ENCODE measurements around the gene MYO15A.
"Not testable (repeated sequence)": the region's sequence is repeated elsewhere in the genome, so short reads cannot be mapped to it uniquely, and the experiment has no call there.

MYO15A gene

DNA sequence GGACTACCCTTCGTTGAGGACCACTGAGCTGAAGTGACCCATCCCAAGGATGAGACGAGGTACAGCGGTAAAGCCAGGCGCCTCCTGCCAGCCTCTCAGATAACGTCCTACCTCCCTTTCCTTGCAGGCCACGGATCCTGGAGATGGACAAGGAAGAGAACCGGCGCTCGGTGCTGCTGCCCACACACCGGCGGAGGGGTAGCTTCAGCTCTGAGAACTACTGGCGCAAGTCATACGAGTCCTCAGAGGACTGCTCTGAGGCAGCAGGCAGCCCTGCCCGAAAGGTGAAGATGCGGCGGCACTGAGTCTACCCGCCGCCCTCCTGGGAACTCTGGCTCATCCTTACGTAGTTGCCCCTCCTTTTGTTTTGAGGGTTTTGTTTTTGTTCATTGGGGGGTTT, 99.5 kb downstream of the MYO15A start:
- Histone ChIP-seq H3K4me1 (ENCODE audit: control insufficient read depth, low read depth, low read length) (no peaks in the 10 kb centered on the region), H3K27me3 (ENCODE audit: control insufficient read depth, insufficient read depth, low read length) (no peaks in the 10 kb centered on the region), H3K9ac (ENCODE audit: low read length) (no peak overlapping the region), H3K36me3 (ENCODE audit: control insufficient read depth, low read depth, low read length) (peaks cover 43% of the 10 kb centered on the region), H3K27ac (ENCODE audit: low read length) (no peak overlapping the region), H3K4me3 (ENCODE audit: low read length) (no peak overlapping the region), H3K9me3 (ENCODE audit: control insufficient read depth, low read depth, low read length) (no peaks in the 10 kb centered on the region)

GRCh38 chr17:18213666-18214270, 105.2 kb downstream of the MYO15A start:
- peaks cover 18% of the 10 kb centered on the region for H3K36me3 ChIP-seq (ENCODE audit: control insufficient read depth, low read depth, low read length)
- no peak overlapping the region for H3K27ac ChIP-seq (ENCODE audit: low read length)
- no peaks in the 10 kb centered on the region for H3K9me3 ChIP-seq (ENCODE audit: control insufficient read depth, low read depth, low read length)
- no peaks in the 10 kb centered on the region for H3K4me1 ChIP-seq (ENCODE audit: control insufficient read depth, low read depth, low read length)
- no peak overlapping the region for H3K4me3 ChIP-seq (ENCODE audit: low read length)
- H3K27me3 ChIP-seq (ENCODE audit: control insufficient read depth, insufficient read depth, low read length), result no peaks in the 10 kb centered on the region
- no peak overlapping the region for H3K9ac ChIP-seq (ENCODE audit: low read length)

- not testable (repeated sequence) for H3K4me3 ChIP-seq (ENCODE audit: low read length); H3K9me3 ChIP-seq (ENCODE audit: control insufficient read depth, low read depth, low read length); H3K9ac ChIP-seq (ENCODE audit: low read length)
These were observed 108.3 kb downstream of the MYO15A start for GRCh38 chr17:18216906-18217305.

GRCh38 chr17:18217412-18218015, 109.0 kb downstream of the MYO15A start:
- no peak overlapping the region for H3K27ac ChIP-seq (ENCODE audit: low read length)
- no peaks in the 10 kb centered on the region for H3K9me3 ChIP-seq (ENCODE audit: control insufficient read depth, low read depth, low read length)
- no peaks in the 10 kb centered on the region for H3K4me1 ChIP-seq (ENCODE audit: control insufficient read depth, low read depth, low read length)
- no peaks in the 10 kb centered on the region for H3K36me3 ChIP-seq (ENCODE audit: control insufficient read depth, low read depth, low read length)
- H3K27me3 ChIP-seq (ENCODE audit: control insufficient read depth, insufficient read depth, low read length), result no peaks in the 10 kb centered on the region
- no peak overlapping the region for H3K9ac ChIP-seq (ENCODE audit: low read length)
- H3K4me3 ChIP-seq (ENCODE audit: low read length), result no peak overlapping the region

More at GRCh38 chr17:18216906-18217305, 108.3 kb downstream of the MYO15A start:
- not testable (repeated sequence) for H3K36me3 ChIP-seq (ENCODE audit: control insufficient read depth, low read depth, low read length); H3K4me1 ChIP-seq (ENCODE audit: control insufficient read depth, low read depth, low read length); H3K27me3 ChIP-seq (ENCODE audit: control insufficient read depth, insufficient read depth, low read length); H3K27ac ChIP-seq (ENCODE audit: low read length)

GRCh38 chr17:18218756-18219415, 110.3 kb downstream of the MYO15A start:
- Histone ChIP-seq H3K4me3 (ENCODE audit: low read length) (no peak overlapping the region), H3K36me3 (ENCODE audit: control insufficient read depth, low read depth, low read length) (no peaks in the 10 kb centered on the region), H3K27me3 (ENCODE audit: control insufficient read depth, insufficient read depth, low read length) (no peaks in the 10 kb centered on the region), H3K27ac (ENCODE audit: low read length) (no peak overlapping the region), H3K9me3 (ENCODE audit: control insufficient read depth, low read depth, low read length) (no peaks in the 10 kb centered on the region), H3K9ac (ENCODE audit: low read length) (no peak overlapping the region), H3K4me1 (ENCODE audit: control insufficient read depth, low read depth, low read length) (no peaks in the 10 kb centered on the region)

DNA sequence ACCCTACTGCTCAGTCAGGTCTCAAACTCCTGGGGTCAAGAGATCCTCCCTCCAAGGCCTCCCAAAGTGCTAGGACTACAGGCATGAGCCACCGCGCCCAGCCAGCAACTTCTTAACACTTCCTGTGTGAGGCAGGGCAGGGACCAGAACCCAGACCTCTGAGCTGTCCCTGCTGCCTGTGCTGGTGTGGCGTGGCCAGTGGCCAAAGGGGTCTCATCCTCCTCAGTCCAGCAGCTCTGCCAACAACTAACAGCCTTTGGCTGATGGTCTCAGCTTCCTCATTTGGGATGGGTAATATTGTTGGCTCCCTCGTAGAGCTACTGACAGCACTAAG, 115.5 kb downstream of the MYO15A start:
- Histone ChIP-seq H3K9me3 (ENCODE audit: control insufficient read depth, low read depth, low read length) (no peaks in the 10 kb centered on the region), H3K4me3 (ENCODE audit: low read length) (peak overlapping the region; percentile 75), H3K4me1 (ENCODE audit: control insufficient read depth, low read depth, low read length) (peaks cover 6% of the 10 kb centered on the region), H3K36me3 (ENCODE audit: control insufficient read depth, low read depth, low read length) (no peaks in the 10 kb centered on the region), H3K27me3 (ENCODE audit: control insufficient read depth, insufficient read depth, low read length) (no peaks in the 10 kb centered on the region), H3K27ac (ENCODE audit: low read length) (peak overlapping the region; percentile 97), H3K9ac (ENCODE audit: low read length) (peak overlapping the region; percentile 92)

GRCh38 chr17:18224387-18225120, 116.0 kb downstream of the MYO15A start:
- H3K36me3 ChIP-seq (ENCODE audit: control insufficient read depth, low read depth, low read length), result no peaks in the 10 kb centered on the region
- peaks cover 6% of the 10 kb centered on the region for H3K4me1 ChIP-seq (ENCODE audit: control insufficient read depth, low read depth, low read length)
- H3K27me3 ChIP-seq (ENCODE audit: control insufficient read depth, insufficient read depth, low read length), result no peaks in the 10 kb centered on the region
- peak overlapping the region; percentile 97 for H3K27ac ChIP-seq (ENCODE audit: low read length)
- H3K9ac ChIP-seq (ENCODE audit: low read length), result peak overlapping the region; percentile 92
- peak overlapping the region; percentile 75 for H3K4me3 ChIP-seq (ENCODE audit: low read length)
- H3K9me3 ChIP-seq (ENCODE audit: control insufficient read depth, low read depth, low read length), result no peaks in the 10 kb centered on the region

DNA sequence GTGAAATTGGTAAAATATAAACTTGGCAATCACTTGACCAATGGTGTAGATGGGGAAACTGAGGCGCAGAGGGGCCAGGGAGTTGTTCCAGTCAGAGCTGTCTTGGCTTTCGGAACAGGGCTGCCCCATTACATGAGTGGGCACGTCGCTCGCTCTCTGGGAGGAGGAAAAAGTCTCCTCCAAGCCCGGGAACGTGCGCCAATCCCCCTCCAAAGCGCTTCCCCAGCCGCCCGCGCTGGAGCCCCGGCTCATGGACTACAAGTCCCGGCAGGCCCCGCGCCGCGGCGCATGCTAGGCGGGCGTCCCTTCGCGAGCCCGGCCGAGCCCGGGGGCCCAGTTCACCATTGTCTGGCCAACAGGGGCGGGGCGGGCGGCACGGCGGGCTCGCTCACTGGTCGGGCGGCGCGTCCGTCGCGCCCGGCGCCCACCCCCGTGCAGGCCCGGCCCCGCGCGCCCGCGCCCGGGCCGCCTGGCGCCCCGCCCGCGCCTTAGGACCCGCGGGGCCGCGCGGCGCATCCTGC, 116.6 kb downstream of the MYO15A start, which contains the start of gene LLGL1:
Gene LLGL1, plus strand, starts transcription at position 515 of the 521 bp plus-strand sequence. CDS start 48 bp downstream, outside the sequence.
- H3K4me1 ChIP-seq (ENCODE audit: control insufficient read depth, low read depth, low read length), result peaks cover 6% of the 10 kb centered on the region
- H3K9ac ChIP-seq (ENCODE audit: low read length), result peak within 1 kb of the TSS; percentile 92
- H3K27ac ChIP-seq (ENCODE audit: low read length), result peak within 1 kb of the TSS; percentile 97
- no peaks in the 10 kb centered on the region for H3K9me3 ChIP-seq (ENCODE audit: control insufficient read depth, low read depth, low read length)
- H3K36me3 ChIP-seq (ENCODE audit: control insufficient read depth, low read depth, low read length), result no peaks in the 10 kb centered on the region
- H3K27me3 ChIP-seq (ENCODE audit: control insufficient read depth, insufficient read depth, low read length), result no peaks in the 10 kb centered on the region
- peak within 1 kb of the TSS; percentile 85 for H3K4me3 ChIP-seq (ENCODE audit: low read length)

GRCh38 chr17:18225642-18226283, 117.2 kb downstream of the MYO15A start:
- peak overlapping the region; percentile 85 for H3K4me3 ChIP-seq (ENCODE audit: low read length)
- H3K36me3 ChIP-seq (ENCODE audit: control insufficient read depth, low read depth, low read length), result no peaks in the 10 kb centered on the region
- H3K27ac ChIP-seq (ENCODE audit: low read length), result no peak overlapping the region
- H3K4me1 ChIP-seq (ENCODE audit: control insufficient read depth, low read depth, low read length), result peaks cover 8% of the 10 kb centered on the region
- H3K9ac ChIP-seq (ENCODE audit: low read length), result peak overlapping the region; percentile 66
- no peaks in the 10 kb centered on the region for H3K9me3 ChIP-seq (ENCODE audit: control insufficient read depth, low read depth, low read length)
- no peaks in the 10 kb centered on the region for H3K27me3 ChIP-seq (ENCODE audit: control insufficient read depth, insufficient read depth, low read length)

- peak overlapping the region; percentile 85 for H3K4me3 ChIP-seq (ENCODE audit: low read length)
- peaks cover 12% of the 10 kb centered on the region for H3K4me1 ChIP-seq (ENCODE audit: control insufficient read depth, low read depth, low read length)
- no peaks in the 10 kb centered on the region for H3K27me3 ChIP-seq (ENCODE audit: control insufficient read depth, insufficient read depth, low read length)
- H3K9ac ChIP-seq (ENCODE audit: low read length), result peak overlapping the region; percentile 66
- H3K9me3 ChIP-seq (ENCODE audit: control insufficient read depth, low read depth, low read length), result no peaks in the 10 kb centered on the region
- H3K36me3 ChIP-seq (ENCODE audit: control insufficient read depth, low read depth, low read length), result no peaks in the 10 kb centered on the region
- no peak overlapping the region for H3K27ac ChIP-seq (ENCODE audit: low read length)
These were observed 117.9 kb downstream of the MYO15A start for GRCh38 chr17:18226284-18226945.

Data from iPS-18a (cell line).